AG09309 (cell line): ENCODE data around the gene TAP2.

Experiments
- DNase-seq: peaks from one replicate; pipeline ENCODE4 v3.0.0-alpha.2; 2010; ENCODE audit warnings: low read depth
- H3K4me3 ChIP-seq: 2 replicates; pipeline ENCODE4 v1.5.1; 2011; ENCODE audit warnings: mild to moderate bottlenecking, low read depth, low read length, moderate library complexity; ENCODE audit not compliant: control insufficient read depth
- TF ChIP-seq, protein P1 (sequence below): IDR thresholded peaks from 2 replicates; pipeline ENCODE4 v1.5.1; 2011; ENCODE audit warnings: mild to moderate bottlenecking, low read depth, low read length, inconsistent platforms; ENCODE audit not compliant: insufficient read depth, control insufficient read depth; ENCODE audit errors: missing control alignments

TAP2 gene

DNA sequence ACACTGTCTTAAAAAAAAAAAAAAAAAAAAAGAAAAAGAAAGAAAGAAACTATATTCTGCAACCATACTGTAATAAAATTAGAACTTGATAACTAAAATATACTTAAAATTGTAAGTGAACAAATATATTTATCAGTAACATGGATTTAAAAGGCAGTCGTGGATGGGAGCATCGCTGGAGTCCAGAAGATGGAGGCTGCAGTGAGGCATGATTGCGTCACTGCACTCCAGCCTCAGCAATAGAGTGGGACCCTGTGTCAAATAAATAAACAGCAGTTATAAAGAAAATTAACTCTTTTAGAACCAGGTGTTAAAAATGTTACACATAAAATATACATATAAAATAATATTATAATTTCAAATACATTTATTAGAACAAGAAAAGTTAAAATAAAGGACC, 24.2 kb upstream of the TAP2 start:
- no peak for DNase-seq
- H3K4me3 ChIP-seq = no peak overlapping the region
- TF ChIP-seq, protein P1, sequence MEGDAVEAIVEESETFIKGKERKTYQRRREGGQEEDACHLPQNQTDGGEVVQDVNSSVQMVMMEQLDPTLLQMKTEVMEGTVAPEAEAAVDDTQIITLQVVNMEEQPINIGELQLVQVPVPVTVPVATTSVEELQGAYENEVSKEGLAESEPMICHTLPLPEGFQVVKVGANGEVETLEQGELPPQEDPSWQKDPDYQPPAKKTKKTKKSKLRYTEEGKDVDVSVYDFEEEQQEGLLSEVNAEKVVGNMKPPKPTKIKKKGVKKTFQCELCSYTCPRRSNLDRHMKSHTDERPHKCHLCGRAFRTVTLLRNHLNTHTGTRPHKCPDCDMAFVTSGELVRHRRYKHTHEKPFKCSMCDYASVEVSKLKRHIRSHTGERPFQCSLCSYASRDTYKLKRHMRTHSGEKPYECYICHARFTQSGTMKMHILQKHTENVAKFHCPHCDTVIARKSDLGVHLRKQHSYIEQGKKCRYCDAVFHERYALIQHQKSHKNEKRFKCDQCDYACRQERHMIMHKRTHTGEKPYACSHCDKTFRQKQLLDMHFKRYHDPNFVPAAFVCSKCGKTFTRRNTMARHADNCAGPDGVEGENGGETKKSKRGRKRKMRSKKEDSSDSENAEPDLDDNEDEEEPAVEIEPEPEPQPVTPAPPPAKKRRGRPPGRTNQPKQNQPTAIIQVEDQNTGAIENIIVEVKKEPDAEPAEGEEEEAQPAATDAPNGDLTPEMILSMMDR = no peak

DNA sequence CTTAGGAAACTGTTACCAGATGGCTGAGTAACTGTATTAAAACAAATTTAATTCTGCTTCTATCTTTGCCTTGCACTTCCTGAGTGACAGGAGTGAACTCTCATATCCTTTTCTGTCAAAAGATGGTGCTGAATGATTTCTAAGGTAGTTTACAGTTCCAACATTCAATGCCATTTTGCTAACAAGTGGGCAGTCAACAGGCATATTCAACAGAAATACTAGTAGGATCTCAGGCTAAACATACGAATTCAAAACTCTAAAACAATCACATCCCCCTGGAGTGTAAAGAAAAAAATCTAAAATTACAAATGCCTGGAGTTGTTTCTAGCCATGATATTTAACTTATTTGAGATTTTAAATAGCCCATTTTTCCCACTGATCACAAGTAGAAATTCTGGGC, 22.1 kb upstream of the TAP2 start:
- no peak for DNase-seq
- TF ChIP-seq, protein P1 = no peak
- no peak overlapping the region for H3K4me3 ChIP-seq

DNA sequence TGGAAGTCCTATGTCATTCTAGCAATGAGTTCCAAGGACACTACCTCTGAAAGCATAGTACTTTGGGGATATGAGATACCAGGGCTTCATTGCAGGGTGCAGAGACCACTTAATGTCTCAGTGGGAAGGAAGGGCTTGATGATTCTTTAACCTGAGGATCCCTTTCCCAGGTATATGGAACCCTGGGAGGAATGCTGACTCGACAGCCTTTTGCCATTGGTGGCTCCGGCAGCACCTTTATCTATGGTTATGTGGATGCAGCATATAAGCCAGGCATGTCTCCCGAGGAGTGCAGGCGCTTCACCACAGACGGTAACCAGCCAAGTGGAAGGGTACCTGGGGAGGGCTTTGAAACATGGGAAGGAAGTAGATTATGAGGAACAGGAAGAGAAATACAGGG, 19.7 kb upstream of the TAP2 start:
- TF ChIP-seq, protein P1 = no peak
- H3K4me3 ChIP-seq = no peak overlapping the region
- no peak for DNase-seq

DNA sequence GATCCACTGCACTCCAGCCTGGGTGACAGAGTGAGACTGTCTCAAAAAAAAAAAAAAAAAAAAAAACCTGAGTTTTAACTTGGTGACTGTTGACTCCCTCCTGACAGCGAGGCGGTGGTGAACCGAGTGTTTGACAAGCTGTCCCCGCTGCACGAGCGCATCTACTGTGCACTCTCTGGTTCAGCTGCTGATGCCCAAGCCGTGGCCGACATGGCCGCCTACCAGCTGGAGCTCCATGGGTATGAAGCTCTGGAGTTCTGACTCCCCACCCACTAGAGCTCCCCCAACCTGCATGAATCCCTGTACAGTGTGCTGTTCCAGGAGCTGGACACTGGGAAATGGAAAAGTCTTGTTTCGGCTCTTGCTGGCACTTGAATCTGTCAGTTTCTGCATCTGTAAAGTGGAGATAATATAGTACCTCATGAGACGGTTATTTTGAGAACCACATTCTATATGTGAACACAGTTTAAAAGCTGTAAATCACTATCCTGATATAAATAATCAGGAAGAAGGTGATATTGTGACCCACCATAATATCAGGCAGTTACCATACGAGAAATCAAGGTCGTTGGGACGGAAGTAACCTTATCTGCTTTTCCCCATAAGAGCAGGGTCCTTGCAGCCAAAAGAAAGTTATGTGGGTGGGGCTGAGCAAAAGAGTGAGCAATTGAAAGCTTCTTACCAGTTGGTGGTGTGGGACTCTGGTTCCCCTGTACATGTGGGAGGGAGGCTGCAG, 18.8 kb upstream of the TAP2 start:
- DNase-seq = no peak
- no peak overlapping the region for H3K4me3 ChIP-seq
- TF ChIP-seq, protein P1 = no peak

DNA sequence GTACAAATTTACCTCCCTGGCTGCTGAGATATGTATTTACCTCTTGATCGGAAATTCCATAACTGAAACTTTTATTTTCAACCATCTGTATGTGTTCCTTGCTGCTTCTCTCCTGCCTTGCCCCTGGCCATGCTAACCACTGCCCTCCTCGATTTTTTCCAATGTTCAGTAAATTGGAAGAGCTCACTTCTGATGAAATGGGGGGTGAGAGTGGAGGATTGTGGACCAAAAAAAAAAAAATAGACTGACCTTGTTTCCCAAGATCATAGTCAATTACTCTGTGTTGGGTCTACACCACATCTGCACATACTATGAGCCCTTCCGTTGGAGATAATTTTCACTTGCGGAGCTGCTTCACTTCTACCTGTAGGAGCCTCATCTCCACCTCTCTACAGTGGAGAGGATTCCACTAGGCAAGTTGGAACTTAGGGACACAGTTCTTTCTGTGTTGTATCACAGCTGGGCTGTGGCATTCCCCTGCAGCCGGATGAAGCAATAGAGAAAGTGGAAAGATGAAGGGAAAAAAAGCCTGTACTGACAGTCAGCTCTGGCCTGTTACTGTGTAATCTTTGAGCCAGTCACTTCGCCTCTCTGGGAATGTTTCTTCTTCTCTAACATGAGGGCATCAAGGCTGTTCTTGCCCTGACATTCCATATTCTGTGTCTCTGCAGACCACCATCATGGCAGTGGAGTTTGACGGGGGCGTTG, 17.1 kb upstream of the TAP2 start:
- no peak for DNase-seq
- no peak overlapping the region for H3K4me3 ChIP-seq
- TF ChIP-seq, protein P1 = no peak

DNA sequence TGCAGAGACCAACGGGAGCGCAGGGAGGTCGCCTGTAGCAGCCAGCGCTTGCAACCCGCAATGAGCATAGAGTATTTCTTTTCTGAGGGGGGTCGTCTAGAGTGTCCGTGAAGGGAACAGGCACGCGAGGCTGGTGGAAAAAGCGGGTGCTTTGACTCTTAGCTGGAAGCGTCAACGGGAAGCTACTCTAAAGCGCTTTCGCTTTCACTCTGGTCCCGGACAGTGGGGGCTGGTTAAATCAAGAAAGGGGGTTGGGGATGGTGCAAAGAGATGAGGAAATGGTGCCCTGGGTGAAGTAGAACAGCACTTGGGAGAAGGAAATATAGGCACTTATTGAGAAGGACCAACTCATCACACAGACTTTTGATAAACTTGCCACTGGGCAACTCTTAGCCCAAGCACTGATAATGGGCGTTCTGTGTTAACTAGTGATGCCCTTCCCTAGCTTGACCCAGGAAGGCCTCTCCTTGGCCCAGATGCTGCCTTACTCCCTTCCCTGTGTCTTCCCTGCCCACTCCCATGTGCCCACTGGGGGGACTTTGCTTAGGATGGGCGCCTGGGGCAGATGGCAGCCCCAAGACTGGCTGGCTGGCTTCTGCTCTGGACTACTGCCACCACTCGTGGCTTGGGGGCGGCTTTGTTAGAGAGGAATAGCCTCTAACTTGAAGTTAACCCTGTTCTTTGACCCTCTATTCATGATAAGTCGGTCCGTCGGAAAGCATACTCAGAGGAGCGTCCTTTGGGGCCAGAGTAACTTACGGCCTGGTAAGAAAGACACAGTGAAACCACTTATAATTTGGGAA, 16.0 kb upstream of the TAP2 start:
- peak overlapping the region; percentile 72 for H3K4me3 ChIP-seq
- DNase-seq = no peak
- TF ChIP-seq, protein P1 = no peak
